ENCODE measurements around the gene AKAP6. TPM values are rescaled to one million over a fixed set of nuclear protein-coding genes. Genes with fewer than 3 reads are reported as not detected.

Gene AKAP6
- total RNA-seq, 1 donor from 2014 or later: 600 TPM

DNA sequence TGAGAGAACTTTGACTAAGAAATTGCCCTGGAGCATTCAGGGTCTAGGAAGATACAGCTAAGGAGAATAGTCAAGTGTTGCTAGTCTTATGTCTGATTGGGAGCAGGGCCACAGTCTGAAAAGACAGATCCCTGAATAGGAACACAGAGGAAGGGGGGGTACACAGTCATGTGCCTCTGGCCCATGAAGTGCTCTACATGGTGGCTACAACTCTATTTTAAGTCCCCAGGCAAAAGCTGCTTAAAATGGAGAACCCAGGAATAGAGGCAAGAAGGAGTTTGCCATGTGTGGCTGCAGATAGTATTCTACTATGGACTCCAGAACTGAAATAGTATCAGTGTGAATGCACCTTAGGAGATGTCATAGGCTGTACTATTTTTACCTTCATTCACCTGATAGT, 491.6 kb downstream of the AKAP6 start:
- Mint-ChIP-seq H3K36me3 (ENCODE audit: unreplicated experiment) (peaks cover 20% of the 10 kb centered on the region), H3K27me3 (ENCODE audit: unreplicated experiment) (peaks cover 8% of the 10 kb centered on the region), H3K27ac (ENCODE audit: unreplicated experiment) (no peak overlapping the region), H3K4me1 (ENCODE audit: low read depth, unreplicated experiment) (peaks cover 10% of the 10 kb centered on the region), H3K9me3 (ENCODE audit: unreplicated experiment) (peaks cover 26% of the 10 kb centered on the region), H3K4me3 (ENCODE audit: unreplicated experiment) (no peak overlapping the region)
- TF ChIP-seq, protein P1, sequence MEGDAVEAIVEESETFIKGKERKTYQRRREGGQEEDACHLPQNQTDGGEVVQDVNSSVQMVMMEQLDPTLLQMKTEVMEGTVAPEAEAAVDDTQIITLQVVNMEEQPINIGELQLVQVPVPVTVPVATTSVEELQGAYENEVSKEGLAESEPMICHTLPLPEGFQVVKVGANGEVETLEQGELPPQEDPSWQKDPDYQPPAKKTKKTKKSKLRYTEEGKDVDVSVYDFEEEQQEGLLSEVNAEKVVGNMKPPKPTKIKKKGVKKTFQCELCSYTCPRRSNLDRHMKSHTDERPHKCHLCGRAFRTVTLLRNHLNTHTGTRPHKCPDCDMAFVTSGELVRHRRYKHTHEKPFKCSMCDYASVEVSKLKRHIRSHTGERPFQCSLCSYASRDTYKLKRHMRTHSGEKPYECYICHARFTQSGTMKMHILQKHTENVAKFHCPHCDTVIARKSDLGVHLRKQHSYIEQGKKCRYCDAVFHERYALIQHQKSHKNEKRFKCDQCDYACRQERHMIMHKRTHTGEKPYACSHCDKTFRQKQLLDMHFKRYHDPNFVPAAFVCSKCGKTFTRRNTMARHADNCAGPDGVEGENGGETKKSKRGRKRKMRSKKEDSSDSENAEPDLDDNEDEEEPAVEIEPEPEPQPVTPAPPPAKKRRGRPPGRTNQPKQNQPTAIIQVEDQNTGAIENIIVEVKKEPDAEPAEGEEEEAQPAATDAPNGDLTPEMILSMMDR (IDR thresholded peaks at IDR 0.05; ENCODE audit: partially characterized antibody, unreplicated experiment): no peak
- no peak for DNase-seq

DNA sequence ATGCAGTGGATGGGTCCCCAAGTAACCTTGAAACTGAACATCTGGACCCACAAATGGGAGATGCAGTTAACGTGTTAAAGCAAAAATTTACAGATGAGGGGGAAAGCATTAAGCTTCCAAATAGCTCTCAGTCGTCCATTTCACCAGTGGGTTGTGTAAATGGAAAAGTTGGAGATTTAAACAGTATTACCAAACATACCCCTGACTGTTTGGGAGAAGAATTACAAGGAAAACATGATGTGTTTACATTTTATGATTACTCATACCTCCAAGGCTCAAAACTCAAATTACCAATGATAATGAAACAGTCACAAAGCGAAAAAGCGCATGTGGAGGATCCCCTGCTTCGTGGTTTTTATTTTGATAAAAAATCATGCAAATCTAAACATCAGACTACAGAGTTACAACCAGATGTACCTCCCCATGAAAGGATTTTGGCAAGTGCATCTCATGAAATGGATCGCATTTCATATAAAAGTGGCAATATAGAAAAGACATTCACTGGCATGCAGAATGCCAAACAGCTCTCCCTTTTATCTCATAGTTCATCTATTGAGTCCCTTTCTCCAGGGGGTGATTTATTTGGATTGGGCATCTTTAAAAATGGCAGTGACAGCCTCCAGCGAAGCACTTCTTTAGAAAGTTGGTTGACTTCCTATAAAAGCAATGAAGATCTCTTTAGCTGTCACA, 493.0 kb downstream of the AKAP6 start:
- Mint-ChIP-seq H3K27ac (ENCODE audit: unreplicated experiment) (no peak overlapping the region), H3K4me1 (ENCODE audit: low read depth, unreplicated experiment) (peaks cover 18% of the 10 kb centered on the region), H3K9me3 (ENCODE audit: unreplicated experiment) (peaks cover 28% of the 10 kb centered on the region), H3K4me3 (ENCODE audit: unreplicated experiment) (no peak overlapping the region), H3K36me3 (ENCODE audit: unreplicated experiment) (peaks cover 20% of the 10 kb centered on the region), H3K27me3 (ENCODE audit: unreplicated experiment) (peaks cover 8% of the 10 kb centered on the region)
- no peak for DNase-seq
- TF ChIP-seq, protein P1 (IDR thresholded peaks at IDR 0.05; ENCODE audit: partially characterized antibody, unreplicated experiment): no peak

DNA sequence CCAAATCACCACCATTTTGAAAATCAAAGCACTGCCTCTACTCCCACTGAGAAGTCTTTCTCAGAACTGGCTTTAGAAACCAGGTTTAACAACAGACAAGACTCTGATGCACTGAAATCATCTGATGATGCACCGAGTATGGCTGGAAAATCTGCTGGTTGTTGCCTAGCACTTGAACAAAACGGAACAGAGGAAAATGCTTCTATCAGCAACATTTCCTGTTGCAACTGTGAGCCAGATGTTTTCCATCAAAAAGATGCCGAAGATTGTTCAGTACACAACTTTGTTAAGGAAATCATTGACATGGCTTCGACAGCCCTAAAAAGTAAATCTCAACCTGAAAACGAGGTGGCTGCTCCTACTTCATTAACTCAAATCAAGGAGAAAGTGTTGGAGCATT, 494.6 kb downstream of the AKAP6 start:
- DNase-seq: no peak
- peaks cover 7% of the 10 kb centered on the region for H3K27me3 Mint-ChIP-seq (ENCODE audit: unreplicated experiment)
- H3K36me3 Mint-ChIP-seq (ENCODE audit: unreplicated experiment): peaks cover 20% of the 10 kb centered on the region
- H3K9me3 Mint-ChIP-seq (ENCODE audit: unreplicated experiment): peaks cover 29% of the 10 kb centered on the region
- H3K4me3 Mint-ChIP-seq (ENCODE audit: unreplicated experiment): no peak overlapping the region
- H3K4me1 Mint-ChIP-seq (ENCODE audit: low read depth, unreplicated experiment): peaks cover 9% of the 10 kb centered on the region
- TF ChIP-seq, protein P1 (IDR thresholded peaks at IDR 0.05; ENCODE audit: partially characterized antibody, unreplicated experiment): no peak
- no peak overlapping the region for H3K27ac Mint-ChIP-seq (ENCODE audit: unreplicated experiment)

DNA sequence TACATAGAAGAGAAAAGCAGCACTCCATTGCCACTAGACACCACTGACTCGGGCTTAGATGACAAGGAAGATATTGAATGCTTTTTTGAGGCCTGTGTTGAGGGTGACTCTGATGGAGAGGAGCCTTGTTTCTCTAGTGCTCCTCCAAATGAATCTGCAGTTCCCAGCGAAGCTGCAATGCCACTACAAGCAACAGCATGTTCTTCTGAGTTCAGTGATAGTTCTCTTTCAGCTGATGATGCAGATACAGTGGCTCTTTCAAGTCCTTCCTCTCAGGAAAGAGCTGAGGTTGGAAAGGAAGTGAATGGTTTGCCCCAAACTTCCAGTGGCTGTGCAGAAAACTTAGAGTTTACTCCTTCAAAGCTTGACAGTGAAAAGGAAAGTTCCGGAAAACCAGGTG, 495.1 kb downstream of the AKAP6 start:
- Mint-ChIP-seq H3K27ac (ENCODE audit: unreplicated experiment) (no peak overlapping the region), H3K27me3 (ENCODE audit: unreplicated experiment) (peaks cover 7% of the 10 kb centered on the region), H3K9me3 (ENCODE audit: unreplicated experiment) (peaks cover 30% of the 10 kb centered on the region), H3K4me1 (ENCODE audit: low read depth, unreplicated experiment) (peaks cover 9% of the 10 kb centered on the region), H3K4me3 (ENCODE audit: unreplicated experiment) (no peak overlapping the region), H3K36me3 (ENCODE audit: unreplicated experiment) (peaks cover 20% of the 10 kb centered on the region)
- DNase-seq: no peak
- TF ChIP-seq, protein P1 (IDR thresholded peaks at IDR 0.05; ENCODE audit: partially characterized antibody, unreplicated experiment): no peak

DNA sequence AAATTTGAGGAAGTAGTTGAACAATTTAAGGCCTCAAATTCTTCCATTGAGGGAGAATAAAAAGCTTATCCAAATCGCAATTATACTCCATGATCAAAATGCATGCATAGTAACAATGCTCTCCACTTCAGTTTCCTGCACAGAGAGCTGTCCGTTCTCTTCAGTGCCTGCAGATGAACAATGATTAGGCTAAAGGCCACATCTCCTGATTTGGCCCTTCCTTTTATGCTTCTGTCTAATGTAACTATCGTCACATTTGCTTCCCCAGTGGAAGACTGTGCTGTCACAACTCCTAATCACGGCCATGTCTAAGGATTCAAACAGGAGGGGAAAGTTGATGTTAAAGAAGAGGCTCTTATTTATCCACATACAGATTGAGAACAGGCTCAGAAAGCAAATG, 496.0 kb downstream of the AKAP6 start:
- Mint-ChIP-seq H3K4me1 (ENCODE audit: low read depth, unreplicated experiment) (peaks cover 12% of the 10 kb centered on the region), H3K27ac (ENCODE audit: unreplicated experiment) (no peak overlapping the region), H3K36me3 (ENCODE audit: unreplicated experiment) (peaks cover 23% of the 10 kb centered on the region), H3K27me3 (ENCODE audit: unreplicated experiment) (peaks cover 7% of the 10 kb centered on the region), H3K9me3 (ENCODE audit: unreplicated experiment) (peaks cover 28% of the 10 kb centered on the region), H3K4me3 (ENCODE audit: unreplicated experiment) (no peak overlapping the region)
- DNase-seq: no peak
- TF ChIP-seq, protein P1 (IDR thresholded peaks at IDR 0.05; ENCODE audit: partially characterized antibody, unreplicated experiment): no peak

Measured in glutamatergic neuron (in vitro differentiated cells).